ENCODE measurements around the gene PPARD.

- TF ChIP-seq CTCF (IDR thresholded peaks at IDR 0.05) = no peak
- no peak for TF ChIP-seq POLR2A (IDR thresholded peaks at IDR 0.05)
These were observed 21.3 kb upstream of the PPARD start for GRCh38 chr6:35321091-35321490.

Measured in thyroid gland (tissue), 4 donors.